Testis (tissue), 2 donors: Measurements from ENCODE around the gene MAN1C1.

Experiments
- CTCF ChIP-seq, 3 experiments: fragments of 450-650 bp in 2 of 3; fragments of 200-600 bp in 1 of 3; sonication (generic) in 1 of 3; IDR thresholded peaks; one replicate each; pipeline ENCODE4 v1.5.1; 2016 to 2019; ENCODE audit warnings: antibody characterized with exemption in 3 of 3, mild to moderate bottlenecking in 2 of 3, moderate library complexity in 1 of 3
- POLR2A ChIP-seq: fragments of 450-650 bp; IDR thresholded peaks from one replicate; pipeline ENCODE4 v1.6.1; 2017; ENCODE audit warnings: antibody characterized with exemption, mild to moderate bottlenecking, moderate library complexity

GRCh38 chr1:25787760-25788166 is 171.2 kb downstream of the MAN1C1 start:
- TF ChIP-seq CTCF (IDR thresholded peaks at IDR 0.05) (no peak), POLR2A (no peak)
